GM19043 (cell line): ENCODE data around the gene KIF16B.
"Not testable (repeated sequence)": the region's sequence is repeated elsewhere in the genome, so short reads cannot be mapped to it uniquely, and the experiment has no call there.

Experiments
- ATAC-seq: cut with Tn5 transposase; IDR thresholded peaks from one replicate; pipeline ENCODE4 v1.9.1; 2021; ENCODE audit warnings: low read depth; ENCODE audit not compliant: unreplicated experiment

KIF16B gene

GRCh38 chr20:16226961-16227360 lies 346.3 kb downstream of the KIF16B start:
- not testable (repeated sequence) for ATAC-seq

- ATAC-seq = no peak
Measured at GRCh38 chr20:16224836-16225235, 348.4 kb downstream of the KIF16B start.

GRCh38 chr20:16222859-16223411 lies 350.3 kb downstream of the KIF16B start:
- no peak for ATAC-seq
